ENCODE data around the gene EFR3B. TPM values are rescaled to one million over a fixed set of nuclear protein-coding genes. Genes with fewer than 3 reads are reported as not detected.

Gene EFR3B
- total and polyA plus RNA-seq, 9 donors = 0.36 to 4.5 (median 1.4) TPM

- DNase-seq = no peak
- Histone ChIP-seq H3K9me3 (no peaks in the 10 kb centered on the region), H3K27me3 (no peaks in the 10 kb centered on the region), H3K4me1 (ENCODE audit: insufficient read depth) (no peaks in the 10 kb centered on the region), H3K36me3 (no peaks in the 10 kb centered on the region), H3K27ac (no peak overlapping the region), H3K4me3 (no peak overlapping the region)
- intact Hi-C loops (cut with DNase I) = loop anchor here in 2 of 4 donors (10.0 kb wide), 3 partner anchors 220 to 790 kb away; partner anchors contain the start of gene DNAJC27 (in 1 of the 2)
- TF ChIP-seq EP300 (IDR thresholded peaks at IDR 0.05) (no peak), CTCF (IDR thresholded peaks at IDR 0.05) (no peak), POLR2A (IDR thresholded peaks at IDR 0.05) (no peak)
- WGBS, 3 donors = 83 to 87% (median 83%) methylated on average over 9 of the region's 9 CpGs
Observed at GRCh38 chr2:25194576-25195122, 152.8 kb downstream of the EFR3B start.

GRCh38 chr2:25197336-25198208, 155.7 kb downstream of the EFR3B start:
- DNase-seq = no peak
- intact Hi-C loops (cut with DNase I) = loop anchor here in 2 of 4 donors (10.0 kb wide), 3 partner anchors 223 to 793 kb away; partner anchors contain the start of gene DNAJC27 (in 1 of the 2)

GRCh38 chr2:25198209-25198525, 156.3 kb downstream of the EFR3B start:
- H3K4me1 ChIP-seq (ENCODE audit: insufficient read depth) = no peaks in the 10 kb centered on the region
- intact Hi-C loops (cut with DNase I) = loop anchor here in 2 of 4 donors (10.0 kb wide), 3 partner anchors 223 to 793 kb away; partner anchors contain the start of gene DNAJC27 (in 1 of the 2)
- DNase-seq = no peak
- TF ChIP-seq CTCF (IDR thresholded peaks at IDR 0.05) = no peak
- no peak for TF ChIP-seq EP300 (IDR thresholded peaks at IDR 0.05)
- TF ChIP-seq POLR2A (IDR thresholded peaks at IDR 0.05) = no peak
- no peak overlapping the region for H3K27ac ChIP-seq
- H3K36me3 ChIP-seq = no peaks in the 10 kb centered on the region
- H3K27me3 ChIP-seq = no peaks in the 10 kb centered on the region
- WGBS, 3 donors = 38 to 50% (median 45%) methylated on average over 4 of the region's 4 CpGs
- no peaks in the 10 kb centered on the region for H3K9me3 ChIP-seq
- no peak overlapping the region for H3K4me3 ChIP-seq

More at GRCh38 chr2:25197336-25198208, 155.7 kb downstream of the EFR3B start:
- Histone ChIP-seq H3K9me3 (no peaks in the 10 kb centered on the region), H3K27ac (no peak overlapping the region), H3K36me3 (no peaks in the 10 kb centered on the region), H3K4me3 (no peak overlapping the region), H3K4me1 (ENCODE audit: insufficient read depth) (no peaks in the 10 kb centered on the region), H3K27me3 (no peaks in the 10 kb centered on the region)
- WGBS, 3 donors = 53 to 65% (median 57%) methylated on average over 12 of the region's 12 CpGs
- TF ChIP-seq POLR2A (IDR thresholded peaks at IDR 0.05) (no peak), CTCF (IDR thresholded peaks at IDR 0.05) (no peak), EP300 (IDR thresholded peaks at IDR 0.05) (no peak)

- H3K4me1 ChIP-seq (ENCODE audit: insufficient read depth) = no peaks in the 10 kb centered on the region
- no peaks in the 10 kb centered on the region for H3K27me3 ChIP-seq
- WGBS, 3 donors = 68 to 82% (median 73%) methylated on average over 5 of the region's 5 CpGs
- intact Hi-C loops (cut with DNase I) = loop anchor here in 2 of 4 donors (10.0 kb wide), 3 partner anchors 224 to 794 kb away; partner anchors contain the start of gene DNAJC27 (in 1 of the 2)
- no peaks in the 10 kb centered on the region for H3K36me3 ChIP-seq
- TF ChIP-seq EP300 (IDR thresholded peaks at IDR 0.05) (no peak), CTCF (IDR thresholded peaks at IDR 0.05) (no peak), POLR2A (IDR thresholded peaks at IDR 0.05) (no peak)
- no peak for DNase-seq
- H3K4me3 ChIP-seq = no peak overlapping the region
- H3K9me3 ChIP-seq = no peaks in the 10 kb centered on the region
- H3K27ac ChIP-seq = no peak overlapping the region
Observed at GRCh38 chr2:25198576-25198975, 156.7 kb downstream of the EFR3B start.

Data from ovary (tissue), 9 donors.